OCI-LY3 (cell line): ENCODE measurements around the gene GGA3.

Source experiments
- H2AFZ ChIP-seq: fragments of 200-600, 300-600 bp; shearing (Covaris generic); 2 replicates; pipeline ENCODE4 v1.6.0; 2014; ENCODE audit warnings: antibody characterized with exemption, low read depth, low read length
- H3K27ac ChIP-seq: fragments of 200-600, 300-600 bp; sonication (generic); 2 replicates; pipeline ENCODE4 v1.5.1; 2014; ENCODE audit warnings: mild to moderate bottlenecking, low read length, moderate library complexity, mixed read lengths
- H3K27me3 ChIP-seq: fragments of 200-600, 300-600 bp; sonication (generic); 2 replicates; pipeline ENCODE4 v1.6.1; 2014; ENCODE audit warnings: low read depth, low read length, mixed read lengths
- H3K36me3 ChIP-seq: fragments of 200-600, 300-600 bp; sonication (generic); replicated peaks from 2 replicates; pipeline ENCODE3; 2014; ENCODE audit warnings: low read depth, low read length, mixed read lengths
- H3K4me1 ChIP-seq: fragments of 300-600, 200-600 bp; sonication (generic); 2 replicates; pipeline ENCODE4 v1.6.1; 2014; ENCODE audit warnings: low read length, mixed read lengths
- H3K4me2 ChIP-seq: fragments of 200-600, 300-600 bp; sonication (generic); 2 replicates; pipeline ENCODE4 v1.6.1; 2014; ENCODE audit warnings: low read length, mixed read lengths
- H3K4me3 ChIP-seq: fragments of 300-600, 200-600 bp; sonication (generic); 2 replicates; pipeline ENCODE4 v1.5.1; 2014; ENCODE audit warnings: antibody characterized with exemption, mild to moderate bottlenecking, low read length, moderate library complexity
- H3K79me2 ChIP-seq: fragments of 300-600, 200-600 bp; shearing (Covaris generic); 2 replicates; pipeline ENCODE4 v1.6.1; 2014; ENCODE audit warnings: mild to moderate bottlenecking, low read length, mixed read lengths
- H3K9ac ChIP-seq: fragments of 300-600, 200-600 bp; shearing (Covaris generic); 2 replicates; pipeline ENCODE4 v1.6.0; 2014; ENCODE audit warnings: mild to moderate bottlenecking, low read length, moderate library complexity
- H3K9me3 ChIP-seq: fragments of 200-600, 300-600 bp; shearing (Covaris generic); 2 replicates; pipeline ENCODE4 v1.6.1; 2014; ENCODE audit warnings: low read length, mixed read lengths; ENCODE audit not compliant: insufficient read depth
- H4K20me1 ChIP-seq: fragments of 200-600, 300-600 bp; sonication (generic); 2 replicates; pipeline ENCODE4 v1.6.1; 2016; ENCODE audit warnings: low read length, mixed read lengths; ENCODE audit not compliant: insufficient read depth
- CTCF ChIP-seq: fragments of 200-600, 300-600 bp; sonication (generic); IDR thresholded peaks from 2 replicates; pipeline ENCODE4 v1.5.1; 2014; ENCODE audit warnings: antibody characterized with exemption, low read length, low read depth
- EZH2phosphoT487 ChIP-seq: fragments of 200-600 bp; shearing (Covaris generic); IDR thresholded peaks from 2 replicates; pipeline ENCODE4 v1.6.1; 2018; ENCODE audit warnings: antibody characterized with exemption, mixed run types, low read depth

Gene GGA3

GRCh38 chr17:75232786-75233185 lies 28.6 kb downstream of the GGA3 start:
- no peak overlapping the region for H3K4me2 ChIP-seq
- H3K4me3 ChIP-seq: no peak overlapping the region
- no peaks in the 10 kb centered on the region for H3K9me3 ChIP-seq
- H2AFZ ChIP-seq: no peak overlapping the region
- H3K79me2 ChIP-seq: no peaks in the 10 kb centered on the region
- H3K27me3 ChIP-seq: no peaks in the 10 kb centered on the region
- no peak for TF ChIP-seq EZH2phosphoT487
- TF ChIP-seq CTCF: no peak
- H3K9ac ChIP-seq: no peak overlapping the region
- H4K20me1 ChIP-seq: no peaks in the 10 kb centered on the region
- no peaks in the 10 kb centered on the region for H3K4me1 ChIP-seq
- H3K36me3 ChIP-seq: peaks cover 69% of the 10 kb centered on the region
- H3K27ac ChIP-seq: no peak overlapping the region

DNA sequence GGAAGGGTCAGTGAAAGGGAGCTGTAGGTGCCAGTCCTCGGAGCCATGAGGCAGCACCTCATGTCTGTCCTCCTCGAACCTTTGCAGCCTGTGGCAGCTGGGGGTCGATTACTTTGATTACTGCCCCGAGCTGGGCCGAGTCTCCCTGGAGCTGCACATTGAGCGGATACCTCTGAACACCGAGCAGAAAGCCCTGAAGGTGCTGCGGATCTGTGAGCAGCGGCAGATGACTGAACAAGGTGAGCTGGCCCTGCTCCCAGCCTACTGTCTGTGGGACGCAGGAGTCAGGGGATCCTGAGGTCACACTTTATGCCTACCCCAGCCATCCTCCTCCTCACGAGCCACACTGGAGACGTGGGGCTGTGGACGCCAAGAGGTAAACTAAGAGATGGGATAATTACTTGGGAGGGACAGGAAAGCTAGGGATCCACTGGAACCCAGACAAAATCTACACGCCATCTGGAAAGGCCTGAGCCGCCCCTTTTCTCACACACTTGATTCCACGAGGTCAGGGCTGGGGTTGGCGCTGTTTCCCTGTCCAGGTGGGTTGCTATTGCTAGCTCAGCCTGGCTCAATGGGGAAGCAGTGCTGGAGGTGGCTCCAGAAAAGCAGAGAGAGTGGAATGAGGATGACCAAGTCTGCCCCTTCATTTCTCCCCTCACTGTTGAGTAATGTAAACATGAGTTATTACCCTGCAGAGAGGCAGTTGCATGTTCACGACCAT lies 29.5 kb downstream of the GGA3 start:
- Histone ChIP-seq H3K36me3 (peaks cover 63% of the 10 kb centered on the region), H3K9ac (no peak overlapping the region)

DNA sequence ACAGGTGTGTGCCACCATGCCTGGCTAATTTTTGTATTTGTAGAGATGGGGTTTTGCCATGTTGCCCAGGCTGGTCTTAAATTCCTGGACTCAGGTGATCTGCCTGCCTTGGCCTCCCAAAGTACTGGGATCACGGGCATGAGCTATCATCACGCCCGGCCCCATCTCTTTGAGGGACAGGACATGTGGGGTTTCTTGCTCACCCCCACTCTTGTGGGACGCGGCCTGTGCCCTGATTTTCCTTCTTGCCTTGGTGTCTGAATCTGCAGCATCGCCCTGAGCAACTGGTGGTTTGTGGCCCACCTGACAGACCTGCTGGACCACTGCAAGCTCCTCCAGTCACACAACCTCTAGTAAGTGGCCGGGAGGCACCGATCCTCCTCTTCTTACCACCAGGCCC lies 30.3 kb downstream of the GGA3 start:
- Histone ChIP-seq H3K4me1 (no peaks in the 10 kb centered on the region), H4K20me1 (no peaks in the 10 kb centered on the region), H3K27me3 (no peaks in the 10 kb centered on the region), H3K4me3 (no peak overlapping the region), H3K9me3 (no peaks in the 10 kb centered on the region), H3K79me2 (no peaks in the 10 kb centered on the region), H3K9ac (no peak overlapping the region), H2AFZ (no peak overlapping the region), H3K36me3 (peaks cover 62% of the 10 kb centered on the region), H3K27ac (no peak overlapping the region), H3K4me2 (no peak overlapping the region)
- TF ChIP-seq CTCF (no peak), EZH2phosphoT487 (no peak)

More for the DNA sequence above, 29.5 kb downstream of the GGA3 start:
- TF ChIP-seq CTCF (no peak), EZH2phosphoT487 (no peak)
- H3K79me2 ChIP-seq: no peaks in the 10 kb centered on the region
- H3K4me2 ChIP-seq: no peak overlapping the region
- no peak overlapping the region for H2AFZ ChIP-seq
- H3K27me3 ChIP-seq: no peaks in the 10 kb centered on the region
- no peak overlapping the region for H3K27ac ChIP-seq
- no peaks in the 10 kb centered on the region for H3K9me3 ChIP-seq
- no peak overlapping the region for H3K4me3 ChIP-seq
- no peaks in the 10 kb centered on the region for H4K20me1 ChIP-seq
- H3K4me1 ChIP-seq: no peaks in the 10 kb centered on the region

DNA sequence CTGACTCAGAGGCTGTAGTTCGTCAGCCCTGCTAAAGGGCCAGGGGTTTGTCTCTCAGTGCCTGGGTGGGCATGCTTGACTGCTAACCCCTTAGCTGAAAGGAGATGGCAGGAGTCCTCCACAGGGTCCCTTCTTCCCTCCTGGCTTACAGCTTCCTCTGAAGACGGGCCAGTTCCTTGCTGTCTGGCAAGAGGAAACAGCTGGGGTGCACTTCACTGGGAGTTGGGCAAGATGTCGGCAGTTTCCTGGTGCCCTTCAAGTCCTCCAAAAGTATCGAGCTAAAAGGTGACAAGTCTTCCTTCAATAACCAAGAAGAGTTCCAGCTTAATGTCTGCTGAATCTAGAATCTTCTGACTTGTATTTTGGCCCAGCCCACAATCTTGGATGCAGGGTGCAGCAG lies 32.6 kb downstream of the GGA3 start:
- H3K27ac ChIP-seq: no peak overlapping the region
- H3K9ac ChIP-seq: no peak overlapping the region
- H3K79me2 ChIP-seq: no peaks in the 10 kb centered on the region
- TF ChIP-seq EZH2phosphoT487 (no peak), CTCF (no peak)
- no peak overlapping the region for H2AFZ ChIP-seq
- H3K36me3 ChIP-seq: peaks cover 57% of the 10 kb centered on the region
- H3K9me3 ChIP-seq: no peaks in the 10 kb centered on the region
- no peaks in the 10 kb centered on the region for H4K20me1 ChIP-seq
- H3K4me2 ChIP-seq: no peak overlapping the region
- no peak overlapping the region for H3K4me3 ChIP-seq
- no peaks in the 10 kb centered on the region for H3K4me1 ChIP-seq
- H3K27me3 ChIP-seq: no peaks in the 10 kb centered on the region
